ENCODE data around the gene ZPR1. TPM values are rescaled to one million over a fixed set of nuclear protein-coding genes. Genes with fewer than 3 reads are reported as not detected.
A peak's percentile ranks its signal among the peaks of the same experiment; 100 is the strongest.
"Not testable (repeated sequence)": the region's sequence is repeated elsewhere in the genome, so short reads cannot be mapped to it uniquely, and the experiment has no call there.

Gene ZPR1
- total RNA-seq, 1 donor, result 20.2 TPM

- no peak for DNase-seq (ENCODE audit: low read depth in 2 of 3, low spot score in 2 of 3)
Measured at GRCh38 chr11:116771935-116772334, 15.9 kb downstream of the ZPR1 start.

GRCh38 chr11:116762132-116762531, 25.7 kb downstream of the ZPR1 start:
- DNase-seq (ENCODE audit: low read depth in 2 of 3, low spot score in 2 of 3), result no peak

- DNase-seq (ENCODE audit: low read depth in 2 of 3, low spot score in 2 of 3), result not testable (repeated sequence)
Measured at GRCh38 chr11:116756044-116756443, 31.8 kb downstream of the ZPR1 start.

GRCh38 chr11:116750070-116750718, 37.6 kb downstream of the ZPR1 start:
- DNase-seq (ENCODE audit: low read depth in 2 of 3, low spot score in 2 of 3), result no peak

- DNase-seq (ENCODE audit: low read depth in 2 of 3, low spot score in 2 of 3), result no peak
Measured at GRCh38 chr11:116742104-116742503, 45.7 kb downstream of the ZPR1 start.

GRCh38 chr11:116740741-116741140, 47.1 kb downstream of the ZPR1 start:
- DNase-seq (ENCODE audit: low read depth in 2 of 3, low spot score in 2 of 3), result no peak

- no peak for DNase-seq (ENCODE audit: low read depth in 2 of 3, low spot score in 2 of 3)
Measured at GRCh38 chr11:116738975-116739374, 48.8 kb downstream of the ZPR1 start.

- DNase-seq (ENCODE audit: low read depth in 2 of 3, low spot score in 2 of 3), result peak in 1 of 3 donors; percentile 29
Measured at GRCh38 chr11:116736763-116737162, 51.1 kb downstream of the ZPR1 start.

- DNase-seq (ENCODE audit: low read depth in 2 of 3, low spot score in 2 of 3), result peak in 2 of 3 donors; percentile 56 to 64
Measured at GRCh38 chr11:116733969-116734508, 53.8 kb downstream of the ZPR1 start.

GRCh38 chr11:116733043-116733755, 54.6 kb downstream of the ZPR1 start:
- DNase-seq (ENCODE audit: low read depth in 2 of 3, low spot score in 2 of 3), result no peak

- peak; percentile 28 to 64 (median 41) for DNase-seq (ENCODE audit: low read depth in 2 of 3, low spot score in 2 of 3)
Measured at GRCh38 chr11:116732271-116733042, 55.4 kb downstream of the ZPR1 start.

- no peak for DNase-seq (ENCODE audit: low read depth in 2 of 3, low spot score in 2 of 3)
Measured at GRCh38 chr11:116731821-116732220, 56.0 kb downstream of the ZPR1 start.

GRCh38 chr11:116731097-116731761, 56.6 kb downstream of the ZPR1 start:
- DNase-seq (ENCODE audit: low read depth in 2 of 3, low spot score in 2 of 3), result no peak

- DNase-seq (ENCODE audit: low read depth in 2 of 3, low spot score in 2 of 3), result no peak
Measured at GRCh38 chr11:116730601-116731000, 57.2 kb downstream of the ZPR1 start.

GRCh38 chr11:116730241-116730561, 57.6 kb downstream of the ZPR1 start:
- DNase-seq (ENCODE audit: low read depth in 2 of 3, low spot score in 2 of 3), result no peak

GRCh38 chr11:116729501-116730240, 58.2 kb downstream of the ZPR1 start:
- no peak for DNase-seq (ENCODE audit: low read depth in 2 of 3, low spot score in 2 of 3)

GRCh38 chr11:116727990-116728389, 59.8 kb downstream of the ZPR1 start:
- DNase-seq (ENCODE audit: low read depth in 2 of 3, low spot score in 2 of 3), result no peak

- no peak for DNase-seq (ENCODE audit: low read depth in 2 of 3, low spot score in 2 of 3)
Measured at GRCh38 chr11:116725434-116726221, 62.2 kb downstream of the ZPR1 start.

- no peak for DNase-seq (ENCODE audit: low read depth in 2 of 3, low spot score in 2 of 3)
Measured at GRCh38 chr11:116724813-116725212, 63.0 kb downstream of the ZPR1 start.

Data from hematopoietic multipotent progenitor cell (in vitro differentiated cells).